Endothelial cell of umbilical vein (primary cell): Measurements from ENCODE around the gene PRPF19. TPM values are rescaled to one million over a fixed set of nuclear protein-coding genes. Genes with fewer than 3 reads are reported as not detected.

ENCODE experiments used
- BruUV-seq: library from RNA; stranded (reverse); fragments of 400-500 nt; replicated peaks from 2 replicates; lab custom pipeline; 2021; lab: Mats Ljungman, UMichigan
- CTCF ChIA-PET: fragments of 300-600, 350-600 bp; sonication (Branson Sonifier 250); formaldehyde crosslinking; loops from one replicate; lab custom pipeline; 2021; ENCODE audit warnings: antibody characterized with exemption, inconsistent platforms; lab: Charles Lee
- POLR2A ChIA-PET: fragments of 300-600, 350-600 bp; sonication (Branson Sonifier 250); formaldehyde crosslinking; loops from one replicate; lab custom pipeline; 2021; ENCODE audit warnings: antibody characterized with exemption, inconsistent platforms; lab: Charles Lee
- DNase-seq: peaks from one replicate; pipeline ENCODE4 v3.0.0-alpha.2; 2011; ENCODE audit warnings: low read depth, low spot score
- FAIRE-seq: peaks from 2 replicates; lab custom pipeline; 2011; peaks lifted over from hg19 to GRCh38; lab: Jason Lieb, UNC
- H2AFZ ChIP-seq: 2 replicates; pipeline ENCODE4 v1.6.0; 2012; ENCODE audit warnings: low read depth, low read length, control low read depth, inconsistent platforms
- H3K27ac ChIP-seq: 2 replicates; pipeline ENCODE4 v1.5.1; 2011; ENCODE audit warnings: low read depth, mild to moderate bottlenecking, control low read depth, low read length, moderate library complexity; ENCODE audit not compliant: insufficient read depth
- H3K27me3 ChIP-seq, 2 experiments: 2 replicates each; pipeline versions ENCODE4 v1.6.0 to v1.6.1; 2011; ENCODE audit warnings: low read length in 2 of 2, mixed read lengths in 1 of 2; ENCODE audit not compliant: control insufficient read depth in 2 of 2, insufficient read depth in 2 of 2
- H3K36me3 ChIP-seq, 2 experiments: 2 replicates in 1 of 2; 3 replicates in 1 of 2; pipeline ENCODE4 v1.5.1; 2011; ENCODE audit warnings: low read length in 2 of 2, mild to moderate bottlenecking in 1 of 2, moderate library complexity in 1 of 2; ENCODE audit not compliant: control insufficient read depth in 2 of 2, insufficient read depth in 2 of 2; ENCODE audit errors: extremely low read depth in 1 of 2
- H3K4me1 ChIP-seq: 3 replicates; pipeline ENCODE4 v1.5.1; 2011; ENCODE audit warnings: mild to moderate bottlenecking, low read length; ENCODE audit not compliant: control insufficient read depth, insufficient read depth; ENCODE audit errors: extremely low read depth
- H3K4me2 ChIP-seq: 2 replicates; pipeline ENCODE4 v1.6.1; 2011; ENCODE audit warnings: low read length, control low read depth, mixed read lengths; ENCODE audit not compliant: insufficient read depth
- H3K4me3 ChIP-seq, 3 experiments: fragments of 200-600 bp in 1 of 3; sonication (generic), shearing (Covaris generic) in 1 of 3; replicated peaks in 1 of 3; 2 replicates each; pipeline ENCODE4 v1.5.1; 2011 to 2016; ENCODE audit warnings: control low read depth in 3 of 3, low read length in 3 of 3, mild to moderate bottlenecking in 2 of 3, inconsistent platforms in 1 of 3, low read depth in 1 of 3, moderate library complexity in 1 of 3; ENCODE audit not compliant: insufficient read depth in 1 of 3
- H3K79me2 ChIP-seq: 2 replicates; pipeline ENCODE4 v1.6.0; 2012; ENCODE audit warnings: low read length, inconsistent platforms; ENCODE audit not compliant: control insufficient read depth, insufficient read depth
- H3K9ac ChIP-seq: replicated peaks from 2 replicates; pipeline ENCODE3; 2011; ENCODE audit warnings: low read length, control low read depth; ENCODE audit not compliant: insufficient read depth; ENCODE audit errors: extremely low read depth
- H3K9me1 ChIP-seq: replicated peaks from 3 replicates; pipeline ENCODE4 v1.6.0; 2011; ENCODE audit warnings: mild to moderate bottlenecking, low read length; ENCODE audit not compliant: control insufficient read depth, insufficient read depth; ENCODE audit errors: extremely low read depth
- H3K9me3 ChIP-seq: replicated peaks from 2 replicates; pipeline ENCODE4 v1.5.1; 2012; ENCODE audit warnings: low read length, inconsistent platforms; ENCODE audit not compliant: control insufficient read depth, insufficient read depth
- H4K20me1 ChIP-seq: replicated peaks from 2 replicates; pipeline ENCODE3; 2011; ENCODE audit warnings: mild to moderate bottlenecking, low read length; ENCODE audit not compliant: control insufficient read depth, insufficient read depth; ENCODE audit errors: extremely low read depth
- EZH2 ChIP-seq: IDR thresholded peaks from 2 replicates; pipeline ENCODE4 v1.6.1; 2012; ENCODE audit warnings: borderline replicate concordance, low read depth, mild to moderate bottlenecking, moderate library complexity, low read length, inconsistent platforms; ENCODE audit not compliant: severe bottlenecking
- FOS ChIP-seq: IDR thresholded peaks from 2 replicates; pipeline ENCODE4 v1.6.1; 2011; ENCODE audit warnings: mild to moderate bottlenecking, low read length, moderate library complexity, borderline replicate concordance; ENCODE audit not compliant: insufficient read depth
- GATA2 ChIP-seq: IDR thresholded peaks from 2 replicates; pipeline ENCODE4 v1.7.0; 2011; ENCODE audit warnings: low read depth, mild to moderate bottlenecking, moderate library complexity, mixed read lengths, low read length; ENCODE audit not compliant: insufficient read length, insufficient read depth
- JUN ChIP-seq: IDR thresholded peaks from 2 replicates; pipeline ENCODE4 v1.6.1; 2011; ENCODE audit warnings: borderline replicate concordance, low read depth; ENCODE audit not compliant: insufficient read length, insufficient read depth
- MAX ChIP-seq: IDR thresholded peaks from 2 replicates; pipeline ENCODE4 v1.6.1; 2011; ENCODE audit not compliant: insufficient read depth, insufficient read length
- MYC ChIP-seq: IDR thresholded peaks from one replicate; pipeline ENCODE4 v1.6.1; 2011; ENCODE audit warnings: mild to moderate bottlenecking, low read depth, low read length
- POLR2A ChIP-seq: IDR thresholded peaks from 2 replicates; pipeline ENCODE4 v1.6.1; 2012; ENCODE audit warnings: low read depth, mild to moderate bottlenecking, control low read depth, low read length
- POLR2AphosphoS5 ChIP-seq: IDR thresholded peaks from 2 replicates; pipeline ENCODE4 v1.6.1; 2012; ENCODE audit warnings: low read depth, mild to moderate bottlenecking, control low read depth, low read length, moderate library complexity; ENCODE audit not compliant: insufficient read depth
- dilution Hi-C: fragments of 300-500 bp; cut with MboI; formaldehyde crosslinking; loops from one replicate; pipeline ENCODE4 v1.15.0; 2019; ENCODE audit warnings: low sequenced_read_pairs; ENCODE audit not compliant: extremely low pct_ligation_motif_present
- intact Hi-C: fragments of 100-400 bp; cut with micrococcal nuclease; formaldehyde crosslinking; loops from one replicate; pipeline ENCODE4 v1.10.0; 2022
- polyA plus RNA-seq, 4 experiments: library from polyadenylated mRNA; depleted of rRNA in 3 of 4; stranded (reverse) in 3 of 4; unstranded in 1 of 4; fragments of >200 nt; gene quantifications; 2 replicates each; pipeline versions ENCODE4 v1.2.1 to v1.2.3, GENCODE V29; 2011 to 2012; ENCODE audit warnings: missing spikeins in 1 of 4
- total RNA-seq: library from RNA; stranded (reverse); gene quantifications from 2 replicates; pipeline ENCODE4 v1.2.3, GENCODE V29; 2021
- TF ChIP-seq, protein P1 (sequence below), 2 donors: IDR thresholded peaks; 1 replicate in 1 of 2; 2 replicates in 1 of 2; pipeline ENCODE4 v1.5.1; 2011; ENCODE audit warnings: low read length in 2 of 2, mild to moderate bottlenecking in 2 of 2, moderate library complexity in 2 of 2, control low read depth in 1 of 2, inconsistent platforms in 1 of 2, low read depth in 1 of 2; ENCODE audit not compliant: insufficient read depth in 1 of 2; ENCODE audit errors: extremely low read depth in 1 of 2

The PRPF19 gene
- total and polyA plus RNA-seq, 2 donors (not counting 3 experiments of a cell fraction or from before 2014, with no cell fraction given), result 97.1 to 126 TPM

GRCh38 chr11:60931917-60932316 is 25.5 kb upstream of the PRPF19 start:
- no peak for DNase-seq
- H3K27ac ChIP-seq, result no peak overlapping the region
- H2AFZ ChIP-seq, result no peak overlapping the region
- no peaks in the 10 kb centered on the region for H3K79me2 ChIP-seq
- H3K4me2 ChIP-seq, result no peak overlapping the region
- H3K36me3 ChIP-seq, result peaks cover 3 to 45% of the 10 kb centered on the region in 2 experiments
- no peak overlapping the region for H3K4me3 ChIP-seq
- no peak overlapping the region for H3K9ac ChIP-seq
- no peaks in the 10 kb centered on the region for H4K20me1 ChIP-seq
- BruUV-seq, result no TSS peak
- H3K9me3 ChIP-seq, result no peaks in the 10 kb centered on the region
- dilution Hi-C loops, result no loop called here
- H3K9me1 ChIP-seq, result no peaks in the 10 kb centered on the region
- intact Hi-C loops, result no loop called here
- POLR2A ChIA-PET, result no interaction called here
- H3K4me1 ChIP-seq, result peaks cover 2% of the 10 kb centered on the region
- no peak for TF ChIP-seq FOS
- no peak for TF ChIP-seq MAX
- TF ChIP-seq, protein P1, sequence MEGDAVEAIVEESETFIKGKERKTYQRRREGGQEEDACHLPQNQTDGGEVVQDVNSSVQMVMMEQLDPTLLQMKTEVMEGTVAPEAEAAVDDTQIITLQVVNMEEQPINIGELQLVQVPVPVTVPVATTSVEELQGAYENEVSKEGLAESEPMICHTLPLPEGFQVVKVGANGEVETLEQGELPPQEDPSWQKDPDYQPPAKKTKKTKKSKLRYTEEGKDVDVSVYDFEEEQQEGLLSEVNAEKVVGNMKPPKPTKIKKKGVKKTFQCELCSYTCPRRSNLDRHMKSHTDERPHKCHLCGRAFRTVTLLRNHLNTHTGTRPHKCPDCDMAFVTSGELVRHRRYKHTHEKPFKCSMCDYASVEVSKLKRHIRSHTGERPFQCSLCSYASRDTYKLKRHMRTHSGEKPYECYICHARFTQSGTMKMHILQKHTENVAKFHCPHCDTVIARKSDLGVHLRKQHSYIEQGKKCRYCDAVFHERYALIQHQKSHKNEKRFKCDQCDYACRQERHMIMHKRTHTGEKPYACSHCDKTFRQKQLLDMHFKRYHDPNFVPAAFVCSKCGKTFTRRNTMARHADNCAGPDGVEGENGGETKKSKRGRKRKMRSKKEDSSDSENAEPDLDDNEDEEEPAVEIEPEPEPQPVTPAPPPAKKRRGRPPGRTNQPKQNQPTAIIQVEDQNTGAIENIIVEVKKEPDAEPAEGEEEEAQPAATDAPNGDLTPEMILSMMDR (IDR thresholded peaks at IDR 0.05; ENCODE audit: extremely low read depth in 1 of 2, insufficient read depth in 1 of 2, low read depth in 1 of 2, low read length in 2 of 2), result no peak
- no peak for TF ChIP-seq EZH2
- no peak for TF ChIP-seq MYC
- no peak for TF ChIP-seq POLR2A
- TF ChIP-seq JUN, result no peak
- no peak for TF ChIP-seq POLR2AphosphoS5
- no peak for TF ChIP-seq GATA2
- CTCF ChIA-PET, result interaction anchor here (1.4 kb wide), 1 partner anchor 11 kb away, joined by 5 read pairs; no protein-coding TSS in a partner anchor
- H3K27me3 ChIP-seq, result no peaks in the 10 kb centered on the region
- FAIRE-seq, result no peak
